GM19397 (cell line): Measurements from ENCODE around the gene YWHAE.
"Not testable (repeated sequence)": the region's sequence is repeated elsewhere in the genome, so short reads cannot be mapped to it uniquely, and the experiment has no call there.

Experiments
- ATAC-seq: cut with Tn5 transposase; IDR thresholded peaks from one replicate; pipeline ENCODE4 v1.9.1; 2021; ENCODE audit warnings: mild to moderate bottlenecking, moderate library complexity; ENCODE audit not compliant: unreplicated experiment

YWHAE gene

GRCh38 chr17:1399679-1400512, at the start of gene YWHAE:
YWHAE (minus strand) TSS chr17:1400222; CDS start chr17:1400110, 112 bp downstream.
- peak; percentile 94 for ATAC-seq

DNA sequence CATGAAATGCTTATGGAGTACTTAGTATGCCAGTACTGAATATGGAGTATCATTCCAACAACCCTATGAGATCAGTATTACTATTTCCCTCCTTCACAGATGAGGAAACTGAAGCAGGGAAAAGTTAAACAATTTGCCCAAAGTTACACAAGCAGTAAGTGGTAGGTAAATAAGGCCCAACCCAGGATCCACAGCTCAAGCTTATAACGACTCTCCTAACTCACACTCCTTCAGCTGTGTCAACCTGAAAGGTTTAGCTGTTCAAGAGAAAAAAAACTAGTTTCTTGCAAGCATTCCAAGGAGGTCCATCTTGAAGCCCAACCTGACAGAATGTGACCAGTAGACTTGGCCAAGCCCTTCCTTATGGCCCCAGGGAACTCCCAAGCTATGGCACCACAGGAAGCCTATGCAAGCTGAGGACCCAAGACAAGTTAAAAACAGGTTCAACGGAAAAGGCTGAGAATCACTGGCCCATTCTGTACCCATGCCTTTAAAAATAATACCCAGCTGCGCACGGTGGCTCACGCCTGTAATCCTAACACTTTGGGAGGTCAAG, 49.5 kb upstream of the YWHAE start:
- no peak for ATAC-seq

GRCh38 chr17:1447052-1447451, 47.0 kb upstream of the YWHAE start:
- no peak for ATAC-seq

GRCh38 chr17:1446201-1446600, 46.2 kb upstream of the YWHAE start:
- no peak for ATAC-seq

DNA sequence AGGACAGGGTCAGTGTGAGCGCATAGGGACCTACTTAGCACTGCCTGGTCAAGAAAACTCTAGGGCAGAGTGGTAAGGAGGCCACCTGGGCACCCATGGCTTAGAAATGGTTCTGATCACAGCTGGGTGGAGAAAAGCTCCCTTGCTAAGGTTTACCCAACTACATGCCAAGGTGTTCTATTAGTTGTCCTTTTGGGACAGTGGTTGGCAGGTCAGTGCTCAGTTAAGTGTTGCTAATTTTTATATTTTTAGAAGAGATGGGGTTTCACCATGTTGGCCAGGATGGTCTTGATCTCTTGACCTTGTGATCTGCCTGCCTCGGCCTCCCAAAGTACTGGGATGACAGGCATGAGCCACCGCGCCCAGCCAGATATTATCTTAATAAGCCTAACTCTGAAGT, 45.7 kb upstream of the YWHAE start:
- ATAC-seq: not testable (repeated sequence)

- not testable (repeated sequence) for ATAC-seq
Observed at GRCh38 chr17:1442721-1443120, 42.7 kb upstream of the YWHAE start.

DNA sequence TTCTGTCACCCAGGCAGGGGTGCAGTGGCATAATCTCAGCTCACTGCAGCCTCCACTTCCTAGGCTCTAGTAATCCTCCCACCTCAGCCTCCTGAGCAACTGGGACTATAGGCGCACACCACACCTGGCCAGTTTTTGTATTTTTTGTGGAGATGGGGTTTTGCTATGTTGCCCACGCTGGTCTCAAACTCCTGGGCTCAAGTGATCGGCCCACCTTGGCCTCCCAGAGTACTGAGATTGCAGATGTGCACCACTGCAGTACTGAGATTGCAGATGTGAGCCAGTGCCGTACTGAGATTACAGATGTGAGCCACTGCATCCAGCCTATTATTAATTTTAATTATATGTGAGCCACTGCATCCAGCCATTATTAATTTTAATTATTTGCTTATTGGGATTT, 42.2 kb upstream of the YWHAE start:
- ATAC-seq: no peak

GRCh38 chr17:1440921-1441320, 40.9 kb upstream of the YWHAE start:
- ATAC-seq: no peak

DNA sequence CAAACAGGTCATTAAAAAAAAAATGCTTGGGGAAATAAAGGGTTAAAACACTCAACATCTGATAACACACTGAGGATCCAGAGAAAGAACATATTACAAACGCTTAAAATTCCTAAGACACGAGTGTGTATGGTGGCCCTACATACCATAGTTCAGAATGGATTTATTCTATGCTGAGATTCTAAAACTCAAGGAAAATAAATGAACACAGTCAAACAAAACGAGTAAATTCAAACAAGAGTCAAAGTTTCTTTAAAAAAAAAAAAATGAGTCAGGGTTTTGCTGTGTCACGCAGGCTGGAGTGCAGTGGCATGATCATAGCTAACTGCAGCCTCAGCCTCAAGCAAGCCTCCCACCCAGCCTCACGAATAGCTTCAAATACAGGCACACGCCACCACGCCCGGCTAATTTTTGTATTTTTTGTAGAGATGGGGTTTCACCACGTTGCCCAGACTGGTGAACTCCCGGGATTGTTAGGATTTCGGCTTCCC, 38.6 kb upstream of the YWHAE start:
- ATAC-seq: no peak

- no peak for ATAC-seq
Observed at GRCh38 chr17:1435326-1435725, 35.3 kb upstream of the YWHAE start.

- no peak for ATAC-seq
Observed at GRCh38 chr17:1434150-1434549, 34.1 kb upstream of the YWHAE start.

- no peak for ATAC-seq
Observed at GRCh38 chr17:1431631-1432104, 31.6 kb upstream of the YWHAE start.

GRCh38 chr17:1423456-1424135, 23.6 kb upstream of the YWHAE start:
- no peak for ATAC-seq

GRCh38 chr17:1422885-1423284, 22.9 kb upstream of the YWHAE start:
- no peak for ATAC-seq

DNA sequence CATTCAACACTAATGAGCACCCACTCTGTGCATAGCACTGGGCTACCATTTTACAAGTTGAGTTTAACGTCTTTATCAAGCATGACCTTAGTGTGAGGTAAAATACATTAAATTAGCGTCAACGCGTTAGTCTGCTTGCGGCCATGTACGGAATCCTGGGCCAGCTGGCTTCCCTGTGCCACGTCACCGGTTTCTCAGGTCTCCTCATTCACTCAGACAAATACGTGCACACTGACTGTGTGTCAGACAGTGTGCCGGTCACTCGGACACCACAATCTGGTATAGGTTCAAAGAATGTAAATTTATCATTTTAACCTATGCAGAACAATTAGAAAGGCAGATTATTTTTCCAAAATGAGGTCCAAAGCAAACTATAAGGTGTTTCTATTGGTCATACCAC, 21.4 kb upstream of the YWHAE start:
- no peak for ATAC-seq

DNA sequence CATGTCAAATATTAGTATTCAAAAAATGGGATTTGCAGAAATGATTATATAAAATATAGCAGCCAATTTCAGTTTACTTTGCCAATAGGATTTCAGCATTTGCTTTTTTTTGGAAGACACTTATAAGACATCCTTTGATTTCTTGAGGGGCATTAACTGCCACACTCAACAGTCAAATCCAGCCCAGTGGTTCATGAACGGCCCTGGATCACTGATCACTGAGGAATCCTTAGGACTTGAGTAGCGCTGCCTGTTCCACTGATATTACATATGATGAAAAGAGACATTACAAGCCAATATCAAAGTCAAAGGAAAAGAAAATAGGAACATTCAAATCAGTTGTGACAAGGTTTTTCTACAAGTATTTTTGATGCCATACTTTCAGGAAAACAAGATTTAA, 21.0 kb upstream of the YWHAE start:
- ATAC-seq: no peak

GRCh38 chr17:1420163-1420562, 20.1 kb upstream of the YWHAE start:
- no peak for ATAC-seq

GRCh38 chr17:1418476-1418875, 18.5 kb upstream of the YWHAE start:
- not testable (repeated sequence) for ATAC-seq

DNA sequence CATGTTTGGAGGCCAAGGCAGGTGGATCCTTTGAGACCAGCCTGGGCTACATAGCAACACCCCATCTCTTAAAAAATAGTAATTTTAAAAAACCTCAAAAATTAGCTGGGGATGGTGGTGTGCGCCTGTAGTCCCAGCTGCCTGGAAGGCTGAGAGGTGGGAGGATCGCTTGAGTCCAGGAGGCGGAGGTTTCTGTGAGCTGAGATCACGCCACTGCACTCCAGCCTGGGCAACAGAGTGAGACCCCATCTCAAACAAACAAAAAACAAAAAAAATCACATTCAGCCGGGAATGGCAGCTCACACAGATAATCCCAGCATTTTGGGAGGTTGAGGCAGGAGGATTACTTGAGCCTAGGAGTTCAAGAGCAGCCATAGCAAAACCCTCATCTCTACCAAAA, 16.4 kb upstream of the YWHAE start:
- no peak for ATAC-seq

GRCh38 chr17:1414634-1415033, 14.6 kb upstream of the YWHAE start:
- no peak for ATAC-seq

- no peak for ATAC-seq
Observed at GRCh38 chr17:1414001-1414574, 14.1 kb upstream of the YWHAE start.
